Panc1 (cell line): ENCODE measurements around the gene HOXA4.

Experiments
- TCF7L2 ChIP-seq: IDR thresholded peaks from 2 replicates; pipeline ENCODE4 v1.6.1; 2011; ENCODE audit warnings: mild to moderate bottlenecking, low read depth, low read length, inconsistent platforms
- TF ChIP-seq, protein P1 (sequence below): fragments of 450-650 bp; IDR thresholded peaks from 2 replicates; pipeline ENCODE4 v1.5.1; 2017; ENCODE audit warnings: mild to moderate bottlenecking

DNA sequence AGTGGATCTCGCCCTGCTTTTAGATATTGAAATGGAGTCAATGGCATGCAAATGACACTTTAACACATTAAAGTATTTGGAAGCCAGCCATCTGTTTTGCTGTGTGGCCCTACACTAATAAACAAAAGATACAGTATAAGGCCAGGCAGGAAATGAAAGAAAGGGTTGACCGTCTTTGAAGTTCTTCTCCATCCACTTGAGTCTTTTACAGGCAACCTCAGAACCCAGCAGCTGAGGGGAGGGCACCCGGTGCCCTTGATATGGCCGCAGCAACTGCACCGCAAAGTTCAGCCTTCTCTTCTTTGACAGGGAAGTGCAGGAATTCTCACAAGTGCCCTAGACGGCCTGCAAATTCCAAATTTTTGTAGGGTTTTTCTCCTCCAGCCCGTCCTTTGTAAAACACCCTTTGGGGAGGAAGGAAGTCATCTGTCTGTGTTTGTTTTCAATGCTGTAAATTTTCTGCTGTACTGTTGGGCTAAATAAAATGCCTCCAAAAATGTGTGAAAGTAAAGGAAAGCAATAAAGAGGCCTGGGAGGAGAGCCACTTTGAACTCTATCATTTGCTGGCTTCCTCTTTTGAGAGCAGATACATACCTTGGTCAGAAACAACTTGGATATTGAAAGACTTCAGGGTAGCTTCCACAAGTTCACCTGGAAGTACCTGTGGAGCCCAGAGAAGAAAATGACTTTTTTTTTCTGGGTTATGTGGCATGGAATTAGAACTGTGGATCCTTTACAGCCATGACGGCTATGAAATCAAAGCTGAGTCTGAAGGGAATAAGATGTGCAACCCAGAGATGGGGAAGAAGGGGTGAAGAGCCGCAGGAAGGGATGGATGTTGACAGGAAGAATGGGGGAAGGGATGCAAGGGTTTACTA, 38.4 kb downstream of the HOXA4 start:
- TF ChIP-seq, protein P1, sequence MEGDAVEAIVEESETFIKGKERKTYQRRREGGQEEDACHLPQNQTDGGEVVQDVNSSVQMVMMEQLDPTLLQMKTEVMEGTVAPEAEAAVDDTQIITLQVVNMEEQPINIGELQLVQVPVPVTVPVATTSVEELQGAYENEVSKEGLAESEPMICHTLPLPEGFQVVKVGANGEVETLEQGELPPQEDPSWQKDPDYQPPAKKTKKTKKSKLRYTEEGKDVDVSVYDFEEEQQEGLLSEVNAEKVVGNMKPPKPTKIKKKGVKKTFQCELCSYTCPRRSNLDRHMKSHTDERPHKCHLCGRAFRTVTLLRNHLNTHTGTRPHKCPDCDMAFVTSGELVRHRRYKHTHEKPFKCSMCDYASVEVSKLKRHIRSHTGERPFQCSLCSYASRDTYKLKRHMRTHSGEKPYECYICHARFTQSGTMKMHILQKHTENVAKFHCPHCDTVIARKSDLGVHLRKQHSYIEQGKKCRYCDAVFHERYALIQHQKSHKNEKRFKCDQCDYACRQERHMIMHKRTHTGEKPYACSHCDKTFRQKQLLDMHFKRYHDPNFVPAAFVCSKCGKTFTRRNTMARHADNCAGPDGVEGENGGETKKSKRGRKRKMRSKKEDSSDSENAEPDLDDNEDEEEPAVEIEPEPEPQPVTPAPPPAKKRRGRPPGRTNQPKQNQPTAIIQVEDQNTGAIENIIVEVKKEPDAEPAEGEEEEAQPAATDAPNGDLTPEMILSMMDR, result no peak
- no peak for TF ChIP-seq TCF7L2
